SK-N-SH (cell line): ENCODE results near the gene DENND6B. TPM values are rescaled to one million over a fixed set of nuclear protein-coding genes. Genes with fewer than 3 reads are reported as not detected.

Source experiments
- CTCF ChIA-PET: fragments of 300-600, 350-600 bp; formaldehyde crosslinking; extraction: SDS; loops from one replicate; lab custom pipeline; 2021; lab: Yijun Ruan, JAX
- POLR2A ChIA-PET: fragments of 350-600 bp; sonication (Branson Sonifier 250); formaldehyde crosslinking; extraction: SDS; loops from one replicate; lab custom pipeline; 2020; ENCODE audit warnings: antibody characterized with exemption, inconsistent platforms; lab: Yijun Ruan, JAX
- DNase-seq: peaks from one replicate; pipeline ENCODE4 v3.0.0; 2012
- H2AFZ ChIP-seq: fragments of 200-600 bp; sonication (generic); 2 replicates; pipeline ENCODE4 v1.8.1; 2016; ENCODE audit warnings: antibody characterized with exemption, mild to moderate bottlenecking, low read depth
- H3F3A ChIP-seq: fragments of 200-600 bp; sonication (generic); replicated peaks from 2 replicates; pipeline ENCODE3; 2016; ENCODE audit warnings: antibody characterized with exemption, mild to moderate bottlenecking; ENCODE audit not compliant: insufficient read depth
- H3K27ac ChIP-seq, 2 experiments: fragments of 200-500 bp in 1 of 2; fragments of 200-600 bp in 1 of 2; sonication (Bioruptor generic) in 1 of 2; sonication (generic), shearing (Covaris generic) in 1 of 2; 2 replicates each; pipeline versions ENCODE4 v1.5.1 to v1.6.1; 2014 to 2016; ENCODE audit warnings: low read depth in 2 of 2, inconsistent platforms in 1 of 2, low read length in 1 of 2, mild to moderate bottlenecking in 1 of 2, mixed read lengths in 1 of 2
- H3K27me3 ChIP-seq: fragments of 200-600 bp; sonication (generic), shearing (Covaris generic); 2 replicates; pipeline ENCODE4 v1.6.1; 2016; ENCODE audit warnings: mixed run types; ENCODE audit not compliant: insufficient read depth
- H3K36me3 ChIP-seq, 2 experiments: fragments of 200-500 bp in 1 of 2; fragments of 200-600 bp in 1 of 2; sonication (Bioruptor generic) in 1 of 2; sonication (generic) in 1 of 2; replicated peaks in 1 of 2; 2 replicates each; pipeline versions ENCODE3 to v1.5.1; 2014 to 2016; ENCODE audit warnings: low read length in 1 of 2, mild to moderate bottlenecking in 1 of 2; ENCODE audit not compliant: insufficient read depth in 2 of 2, control insufficient read depth in 1 of 2
- H3K4me1 ChIP-seq, 2 experiments: fragments of 200-500 bp in 1 of 2; fragments of 200-600 bp in 1 of 2; sonication (Bioruptor generic) in 1 of 2; sonication (generic), shearing (Covaris generic) in 1 of 2; 2 replicates each; pipeline versions ENCODE4 v1.5.1 to v1.6.1; 2014 to 2016; ENCODE audit warnings: low read depth in 1 of 2, low read length in 1 of 2, mixed run types in 1 of 2; ENCODE audit not compliant: insufficient read depth in 2 of 2, control insufficient read depth in 1 of 2
- H3K4me2 ChIP-seq: fragments of 200-600 bp; sonication (generic), shearing (Covaris generic); 2 replicates; pipeline ENCODE4 v1.6.1; 2017; ENCODE audit warnings: mixed run types
- H3K4me3 ChIP-seq, 2 experiments: fragments of 200-500 bp in 1 of 2; fragments of 200-600 bp in 1 of 2; sonication (Bioruptor generic) in 1 of 2; sonication (generic), shearing (Covaris generic) in 1 of 2; 2 replicates each; pipeline versions ENCODE4 v1.5.1 to v1.8.1; 2014 to 2016; ENCODE audit warnings: low read depth in 2 of 2, inconsistent platforms in 1 of 2, low read length in 1 of 2, mild to moderate bottlenecking in 1 of 2, mixed read lengths in 1 of 2, moderate library complexity in 1 of 2
- H3K79me2 ChIP-seq: fragments of 200-600 bp; sonication (generic); 2 replicates; pipeline ENCODE4 v1.8.1; 2017; ENCODE audit warnings: mild to moderate bottlenecking; ENCODE audit not compliant: insufficient read depth
- H3K9ac ChIP-seq: fragments of 200-600 bp; sonication (generic); 2 replicates; pipeline ENCODE4 v1.6.1; 2017; ENCODE audit warnings: mixed run types
- H3K9me2 ChIP-seq: fragments of 200-600 bp; sonication (generic); 2 replicates; pipeline ENCODE4 v1.6.1; 2017; ENCODE audit warnings: mixed run types
- H3K9me3 ChIP-seq: fragments of 200-600 bp; sonication (generic); 2 replicates; pipeline ENCODE4 v1.6.1; 2017; ENCODE audit warnings: mixed run types, mild to moderate bottlenecking, moderate library complexity
- H4K20me1 ChIP-seq: fragments of 200-600 bp; sonication (generic); 2 replicates; pipeline ENCODE4 v1.6.1; 2017; ENCODE audit warnings: mild to moderate bottlenecking, mixed run types; ENCODE audit not compliant: insufficient read depth
- CTCF ChIP-seq: fragments of 200-600 bp; sonication (generic); IDR thresholded peaks from 2 replicates; pipeline ENCODE4 v1.6.1; 2017; ENCODE audit warnings: antibody characterized with exemption, mild to moderate bottlenecking, moderate library complexity
- ELF1 ChIP-seq: IDR thresholded peaks from 2 replicates; pipeline ENCODE4 v1.4.0; 2012
- EP300 ChIP-seq, 2 experiments: IDR thresholded peaks; 2 replicates each; pipeline versions ENCODE4 v1.4.0 to v1.6.1; 2012; ENCODE audit warnings: borderline replicate concordance in 1 of 2, low read depth in 1 of 2, low read length in 1 of 2
- FOXM1 ChIP-seq: IDR thresholded peaks from 2 replicates; pipeline ENCODE4 v1.4.0; 2012; ENCODE audit warnings: low read depth, mild to moderate bottlenecking
- GABPA ChIP-seq: IDR thresholded peaks from 2 replicates; pipeline ENCODE4 v1.4.0; 2012; ENCODE audit warnings: low read depth, mild to moderate bottlenecking
- IRF3 ChIP-seq: fragments of 150-350 bp; IDR thresholded peaks from 2 replicates; pipeline ENCODE4 v1.6.1; 2016; ENCODE audit warnings: mild to moderate bottlenecking, low read depth, low read length
- JUND ChIP-seq: IDR thresholded peaks from 2 replicates; pipeline ENCODE4 v1.4.0; 2012
- MAX ChIP-seq: IDR thresholded peaks from 2 replicates; pipeline ENCODE4 v1.4.0; 2012; ENCODE audit warnings: low read depth
- MEF2A ChIP-seq: IDR thresholded peaks from 2 replicates; pipeline ENCODE4 v1.4.0; 2012; ENCODE audit warnings: low read depth, borderline replicate concordance
- MXI1 ChIP-seq: IDR thresholded peaks from 2 replicates; pipeline ENCODE4 v1.6.1; 2012; ENCODE audit warnings: mild to moderate bottlenecking, low read depth, low read length, improper control_type of control experiment
- POLR2AphosphoS5 ChIP-seq: IDR thresholded peaks from 2 replicates; pipeline ENCODE4 v1.6.1; 2012; ENCODE audit warnings: low read depth, low read length
- RAD21 ChIP-seq: IDR thresholded peaks from 2 replicates; pipeline ENCODE4 v1.6.1; 2012; ENCODE audit warnings: mild to moderate bottlenecking, low read length
- RCOR1 ChIP-seq: fragments of 150-350 bp; IDR thresholded peaks from 2 replicates; pipeline ENCODE4 v1.6.1; 2017; ENCODE audit warnings: antibody characterized with exemption, low read length
- RFX5 ChIP-seq: IDR thresholded peaks from 2 replicates; pipeline ENCODE4 v1.6.1; 2012; ENCODE audit warnings: mild to moderate bottlenecking, improper control_type of control experiment, low read length
- RXRA ChIP-seq: IDR thresholded peaks from 2 replicates; pipeline ENCODE4 v1.4.0; 2012; ENCODE audit warnings: low read depth, mild to moderate bottlenecking, borderline replicate concordance
- SMC3 ChIP-seq: IDR thresholded peaks from 2 replicates; pipeline ENCODE4 v1.6.1; 2012; ENCODE audit warnings: low read depth, low read length, improper control_type of control experiment
- TAF1 ChIP-seq: IDR thresholded peaks from 2 replicates; pipeline ENCODE4 v1.6.1; 2012; ENCODE audit warnings: low read depth, mild to moderate bottlenecking, low read length, moderate library complexity, borderline replicate concordance
- TCF12 ChIP-seq: IDR thresholded peaks from 2 replicates; pipeline ENCODE4 v1.4.0; 2012
- TEAD4 ChIP-seq: IDR thresholded peaks from 2 replicates; pipeline ENCODE4 v1.4.0; 2012; ENCODE audit warnings: mild to moderate bottlenecking, borderline replicate concordance; ENCODE audit not compliant: insufficient read depth
- WGBS: methylation state at CpG from one replicate; pipeline ENCODE4 v1.1.6; 2017; ENCODE audit warnings: low lambda C conversion rate; 5-methylcytosine and 5-hydroxymethylcytosine counted together
- polyA plus RNA-seq, 3 experiments: library from polyadenylated mRNA; depleted of rRNA; stranded (reverse); fragments of >200 nt; gene quantifications; 2 replicates each; pipeline ENCODE4 v1.2.3, GENCODE V29; 2012

Gene DENND6B
- 5.6 and 5.8 TPM in 2 replicates for polyA plus RNA-seq (2012; rRNA removed)
- polyA plus RNA-seq (2012; cell fraction: cytosol; rRNA removed): 1.2 and 2.3 TPM in 2 replicates
- 27.5 and 30.6 TPM in 2 replicates for polyA plus RNA-seq (2012; cell fraction: nucleus; rRNA removed)

- peak; percentile 97 for DNase-seq
- 21% methylated on average over 36 of the region's 105 CpGs for WGBS
- ChIA-PET CTCF (interaction anchor here (0.6 to 8.0 kb wide), 23 partner anchors 11 to 294 kb away, joined by 3 to 101 read pairs (median 4); partner anchors contain the start of genes HDAC10, MAPK12, PLXNB2 and TUBGCP6), POLR2A (interaction anchor here (0.8 to 2.1 kb wide), 3 partner anchors 15 to 75 kb away, joined by 4 to 5 read pairs (median 5); partner anchors contain the start of gene PLXNB2)
- Histone ChIP-seq H3F3A (peaks cover 22% of the 10 kb centered on the region), H3K79me2 (peaks cover 12% of the 10 kb centered on the region), H3K4me2 (peak within 1 kb of the TSS; percentile 93), H3K4me1 (peaks cover 6 to 12% of the 10 kb centered on the region in 2 experiments; a peak in 2 of 4 replicates), H3K9me3 (no peaks in the 10 kb centered on the region), H3K36me3 (no peaks in the 10 kb centered on the region), H3K27ac (peak within 1 kb of the TSS; percentile 62 to 78), H3K9me2 (no peaks in the 10 kb centered on the region), H3K9ac (peak within 1 kb of the TSS; percentile 90), H2AFZ (peak within 1 kb of the TSS; percentile 72), H3K27me3 (no peaks in the 10 kb centered on the region), H4K20me1 (no peaks in the 10 kb centered on the region), H3K4me3 (peak within 1 kb of the TSS; percentile 59 to 75)
- peak; percentile 67 for TF ChIP-seq GABPA
- no peak for TF ChIP-seq MEF2A
- TF ChIP-seq TAF1: peak; percentile 71; the same call in 1 of the 2 replicates
- TF ChIP-seq RCOR1: 0 out of 2 replicates have a peak, but pooled peaks have one; percentile 19
- TF ChIP-seq ELF1: peak; percentile 80
- TF ChIP-seq MAX: peak; percentile 66
- 0 out of 4 replicates have a peak, but pooled peaks of 1 of the 2 experiments have one; percentile 6 for TF ChIP-seq EP300 (IDR thresholded peaks at IDR 0.05; ENCODE audit: borderline replicate concordance in 1 of 2, low read depth in 1 of 2, low read length in 1 of 2)
- peak; percentile 61 for TF ChIP-seq SMC3
- no peak for TF ChIP-seq TCF12
- TF ChIP-seq RAD21: peak; percentile 50; the same call in 1 of the 2 replicates
- TF ChIP-seq FOXM1: no peak
- TF ChIP-seq IRF3: no peak
- TF ChIP-seq RFX5: no peak
- no peak for TF ChIP-seq RXRA
- peak; percentile 69 for TF ChIP-seq POLR2AphosphoS5
- TF ChIP-seq JUND: no peak
- TF ChIP-seq MXI1: peak; percentile 50
- TF ChIP-seq TEAD4: no peak
- TF ChIP-seq CTCF: peak; percentile 25; the same call in 1 of the 2 replicates
Measured at GRCh38 chr22:50326956-50327710, at the start of gene DENND6B. TSS of gene DENND6B (minus strand) at chr22:50327012. CDS start at chr22:50326988, 24 bp downstream.
